GM12875 (cell line): Measurements from ENCODE around the gene WARS2.

Experiments used
- H3K4me3 ChIP-seq: one replicate; pipeline ENCODE4 v1.5.1; 2011; ENCODE audit warnings: low read depth, low read length, control low read depth
- CTCF ChIP-seq: IDR thresholded peaks from 2 replicates; pipeline ENCODE4 v1.5.1; 2011; ENCODE audit warnings: low read depth, mild to moderate bottlenecking, control low read depth, inconsistent platforms, low read length, moderate library complexity, borderline replicate concordance; ENCODE audit not compliant: insufficient read depth

The WARS2 gene

GRCh38 chr1:119003413-119004128 lies 136.9 kb downstream of the WARS2 start:
- H3K4me3 ChIP-seq: no peak overlapping the region
- TF ChIP-seq CTCF: no peak

GRCh38 chr1:119002028-119002686 lies 138.3 kb downstream of the WARS2 start:
- H3K4me3 ChIP-seq: no peak overlapping the region
- TF ChIP-seq CTCF: no peak

GRCh38 chr1:119001181-119002027 lies 139.0 kb downstream of the WARS2 start:
- TF ChIP-seq CTCF: no peak

GRCh38 chr1:119000371-119001180 lies 139.9 kb downstream of the WARS2 start:
- H3K4me3 ChIP-seq: no peak overlapping the region
- TF ChIP-seq CTCF: no peak

More at GRCh38 chr1:119001181-119002027, 139.0 kb downstream of the WARS2 start:
- peak overlapping the region; percentile 5 for H3K4me3 ChIP-seq

GRCh38 chr1:118999348-119000071 lies 140.9 kb downstream of the WARS2 start:
- no peak overlapping the region for H3K4me3 ChIP-seq
- no peak for TF ChIP-seq CTCF

GRCh38 chr1:118998171-118998570 lies 142.3 kb downstream of the WARS2 start:
- H3K4me3 ChIP-seq: no peak overlapping the region
- TF ChIP-seq CTCF: no peak
